NCI-H1436 treated with DMSO at 0.1 percent for 48 hours (cell line): ENCODE measurements around the gene HTD2.

Experiments used
- DNase-seq: peaks from one replicate; lab custom pipeline; 2025; lab: John Stamatoyannopoulos, UW

Gene HTD2

DNA sequence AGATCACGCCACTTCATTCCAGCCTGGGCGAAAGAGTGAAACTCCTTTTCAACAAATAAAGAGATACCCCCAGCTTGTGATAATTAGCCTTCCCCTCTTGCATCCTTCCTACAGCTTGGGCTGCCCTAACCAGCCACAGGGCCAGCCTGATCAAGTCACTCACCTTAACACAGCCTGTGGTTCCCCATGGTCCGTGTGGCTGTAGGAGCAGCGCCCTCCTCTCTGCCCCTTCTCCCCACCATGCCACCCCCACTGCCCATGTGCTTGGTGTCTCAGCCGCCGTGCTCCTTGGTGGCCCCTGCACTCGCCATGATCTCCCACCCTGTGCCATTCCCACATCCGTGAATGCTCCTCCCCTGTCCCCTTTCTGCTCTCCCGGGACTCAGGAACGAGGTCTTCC lies 13.5 kb upstream of the HTD2 start:
- no peak for DNase-seq

DNA sequence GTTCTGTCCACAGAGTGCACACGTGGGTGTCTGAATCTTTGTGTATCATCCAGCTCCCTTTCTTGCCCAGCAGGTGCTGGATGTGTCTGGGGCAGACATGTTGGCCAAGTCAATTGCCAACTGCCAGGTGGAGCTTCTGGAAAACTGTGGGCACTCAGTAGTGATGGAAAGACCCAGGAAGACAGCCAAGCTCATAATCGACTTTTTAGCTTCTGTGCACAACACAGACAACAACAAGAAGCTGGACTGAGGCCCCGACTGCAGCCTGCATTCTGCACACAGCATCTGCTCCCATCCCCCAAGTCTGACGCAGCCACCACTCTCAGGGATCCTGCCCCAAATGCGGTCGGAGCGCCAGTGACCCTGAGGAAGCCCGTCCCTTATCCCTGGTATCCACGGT lies 12.8 kb upstream of the HTD2 start:
- no peak for DNase-seq

DNA sequence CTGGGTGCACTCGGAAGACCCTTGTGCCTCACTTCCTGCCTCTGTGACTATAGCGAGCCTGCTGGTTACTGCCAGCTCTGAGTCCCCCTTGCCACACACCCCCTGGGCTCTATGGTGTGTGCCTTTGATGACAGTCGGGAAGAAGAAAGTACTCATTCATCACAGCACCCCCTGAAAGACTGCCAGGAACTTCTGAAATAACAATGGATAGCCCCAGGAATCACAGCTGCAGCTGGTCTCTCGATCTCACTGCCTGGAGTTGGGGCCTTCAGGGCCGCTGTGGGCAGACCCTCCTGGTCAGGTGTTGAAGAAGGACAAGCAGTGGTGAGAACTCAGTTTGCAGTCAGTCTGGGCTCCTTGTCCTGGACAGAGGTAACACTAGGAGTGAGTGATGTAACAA lies 10.1 kb upstream of the HTD2 start:
- no peak for DNase-seq

DNA sequence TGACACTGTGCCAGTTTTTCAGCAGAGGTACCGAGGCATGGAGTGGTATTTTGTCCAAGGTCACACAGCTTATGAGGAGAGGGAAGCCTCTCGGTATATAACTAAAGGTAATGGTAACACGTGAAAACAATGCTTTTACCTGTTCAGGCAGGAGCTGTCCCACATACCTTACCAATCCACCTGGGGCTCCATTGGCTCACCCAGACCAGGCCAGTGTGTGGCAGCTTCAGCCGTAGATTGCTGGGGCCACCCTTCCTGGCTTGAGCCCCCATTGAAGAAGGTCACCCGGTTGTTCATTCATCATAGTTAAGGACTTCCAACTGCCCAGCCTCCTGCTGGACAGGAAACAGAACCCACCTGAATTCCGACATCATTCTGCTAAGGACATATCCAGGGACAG lies 9.5 kb upstream of the HTD2 start:
- no peak for DNase-seq

DNA sequence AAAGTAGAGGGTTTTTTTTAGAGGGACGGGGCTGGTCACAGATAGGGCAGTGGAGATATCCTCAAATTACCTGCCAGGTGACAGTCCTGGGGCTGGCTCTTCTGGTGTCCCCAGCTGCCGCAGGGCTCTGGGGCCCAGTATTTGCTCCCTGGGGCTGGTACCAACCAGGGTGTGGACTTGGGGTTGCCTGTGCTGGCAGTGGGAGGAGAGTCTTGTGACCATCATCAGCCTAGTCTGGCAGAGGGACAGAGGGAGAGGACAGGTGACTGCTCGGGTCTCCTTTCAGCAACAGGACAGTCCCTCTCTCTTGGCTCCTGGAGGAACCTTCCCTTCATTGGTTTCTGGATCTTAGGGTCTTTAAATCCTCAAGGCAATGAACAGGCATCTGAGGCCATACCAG lies 8.1 kb upstream of the HTD2 start:
- no peak for DNase-seq

DNA sequence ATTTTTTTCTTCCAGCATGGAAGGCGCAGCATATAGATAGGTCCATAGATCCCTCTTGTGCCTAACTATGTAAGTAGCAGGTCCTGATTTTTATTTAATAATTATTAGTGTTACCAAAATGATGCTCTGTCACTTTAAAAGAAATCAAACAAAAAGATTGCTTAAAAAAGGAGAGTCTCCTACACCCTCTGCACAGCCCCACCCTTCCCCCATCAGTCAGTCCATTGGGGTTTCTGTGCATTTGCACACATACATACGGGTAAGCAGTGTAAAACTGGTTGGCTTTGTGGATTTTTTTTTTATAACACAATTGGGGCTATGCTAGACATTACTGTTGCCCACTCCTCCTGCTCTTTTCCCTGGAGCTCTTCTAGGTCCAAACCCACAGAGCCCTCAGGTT lies 7.2 kb upstream of the HTD2 start:
- DNase-seq: no peak

DNA sequence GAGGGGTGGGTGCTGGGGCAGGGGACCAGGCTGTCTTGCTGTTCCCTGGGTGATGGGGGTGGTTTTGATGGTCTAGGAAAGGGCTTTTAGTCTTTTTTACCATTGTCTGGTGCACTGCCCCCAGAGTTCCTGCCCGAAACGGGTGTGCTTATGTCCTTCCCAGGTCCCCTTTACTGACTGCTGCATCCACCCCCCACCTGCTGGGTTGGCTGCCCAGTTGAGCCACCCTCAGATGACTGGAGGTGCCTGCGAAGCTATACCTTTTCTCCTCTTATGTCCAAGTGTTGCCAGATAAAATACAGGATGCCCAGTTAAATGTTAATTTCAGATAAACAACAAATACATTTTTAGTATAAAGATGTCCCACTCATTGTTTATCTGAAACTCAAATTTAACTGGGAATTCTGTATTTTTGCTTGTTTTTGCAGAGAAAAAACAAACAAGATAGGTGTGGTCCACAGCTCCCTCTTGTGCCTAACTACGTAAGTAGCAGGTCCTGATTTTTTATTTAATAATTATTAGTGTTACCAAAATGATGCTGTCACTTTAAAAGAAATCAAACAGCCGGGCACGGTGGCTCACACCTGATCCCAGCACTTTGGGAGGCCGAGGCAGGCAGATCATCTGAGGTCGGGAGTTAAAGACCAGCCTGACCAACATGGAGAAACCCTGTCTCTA lies 6.3 kb upstream of the HTD2 start:
- no peak for DNase-seq

DNA sequence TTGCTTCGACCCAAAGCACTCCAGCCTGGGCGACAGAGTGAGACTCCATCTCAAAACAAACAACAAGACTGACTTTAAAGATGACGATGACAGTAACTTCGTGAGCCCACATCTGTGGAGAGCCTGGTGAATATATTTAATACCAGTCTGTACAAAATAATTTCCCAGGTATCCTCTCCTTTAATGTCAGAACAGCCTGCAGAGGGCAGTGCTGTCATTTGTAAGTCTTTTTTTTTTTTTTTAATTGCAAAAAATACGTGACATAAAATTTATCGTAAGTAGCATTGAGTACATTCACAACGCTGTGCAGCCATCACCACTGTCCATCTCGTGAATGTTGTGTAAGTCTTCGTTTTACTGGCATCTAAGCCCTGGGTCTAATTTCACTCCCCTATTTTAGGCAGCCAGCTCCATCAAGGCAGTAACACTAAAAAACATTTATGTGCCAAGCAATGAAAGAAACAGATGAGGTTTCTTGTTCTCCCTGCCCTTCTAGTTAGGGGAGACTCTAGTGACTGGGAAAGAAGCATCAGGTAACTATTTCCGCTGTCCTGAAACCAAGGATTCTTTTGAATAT lies 1.4 kb downstream of the HTD2 start:
- no peak for DNase-seq

DNA sequence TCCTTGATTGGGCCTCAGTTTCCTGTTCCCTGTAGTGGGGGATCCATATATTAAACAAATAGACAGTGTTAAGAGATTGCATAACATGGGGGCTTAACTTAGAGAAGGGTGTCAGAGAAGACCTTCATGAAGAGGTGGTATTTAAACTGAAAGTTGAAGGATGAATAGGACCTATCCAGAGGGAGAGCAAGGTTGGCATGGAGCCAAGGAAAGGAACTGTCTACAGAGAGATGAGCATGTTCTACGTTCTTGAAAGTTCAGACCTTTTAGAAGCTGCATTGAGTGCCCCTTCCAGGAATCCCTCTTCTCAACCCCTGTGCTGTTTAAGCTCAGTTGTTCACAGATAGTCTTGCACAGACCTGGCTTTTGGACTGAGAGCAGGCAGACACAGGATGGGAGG lies 2.4 kb downstream of the HTD2 start:
- DNase-seq: no peak

DNA sequence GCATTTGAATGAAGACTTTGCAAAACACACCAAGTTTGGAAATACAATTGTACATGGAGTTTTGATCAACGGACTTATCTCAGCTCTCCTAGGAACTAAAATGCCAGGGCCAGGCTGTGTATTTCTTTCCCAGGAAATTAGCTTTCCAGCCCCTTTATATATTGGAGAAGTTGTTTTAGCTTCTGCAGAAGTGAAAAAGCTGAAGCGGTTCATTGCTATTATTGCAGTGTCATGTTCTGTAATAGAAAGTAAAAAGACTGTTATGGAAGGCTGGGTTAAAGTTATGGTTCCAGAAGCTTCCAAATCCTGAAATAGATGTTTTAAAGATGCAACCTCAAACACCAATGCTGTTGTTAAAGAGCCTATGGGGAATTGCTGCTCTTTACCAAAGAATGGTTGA lies 11.5 kb downstream of the HTD2 start:
- no peak for DNase-seq

DNA sequence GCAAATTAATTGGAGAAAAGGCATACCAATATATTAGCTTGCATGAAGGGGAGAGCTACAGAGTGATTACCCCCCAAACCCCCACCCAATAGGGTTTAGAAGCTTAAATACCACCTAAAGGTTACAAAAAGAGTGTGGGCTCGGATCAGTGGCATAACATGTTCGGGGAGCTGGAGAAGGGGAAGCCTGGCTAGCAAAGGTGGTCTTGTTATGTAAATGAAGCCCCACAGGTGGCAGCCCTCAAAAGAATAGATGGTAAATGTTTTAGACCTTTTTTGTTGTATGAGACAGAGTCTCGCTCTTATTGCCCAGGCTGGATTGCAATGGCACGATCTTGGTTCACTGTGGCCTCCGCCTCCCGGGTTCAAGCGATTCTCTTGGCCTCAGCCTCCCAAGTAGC lies 15.5 kb downstream of the HTD2 start:
- DNase-seq: no peak

DNA sequence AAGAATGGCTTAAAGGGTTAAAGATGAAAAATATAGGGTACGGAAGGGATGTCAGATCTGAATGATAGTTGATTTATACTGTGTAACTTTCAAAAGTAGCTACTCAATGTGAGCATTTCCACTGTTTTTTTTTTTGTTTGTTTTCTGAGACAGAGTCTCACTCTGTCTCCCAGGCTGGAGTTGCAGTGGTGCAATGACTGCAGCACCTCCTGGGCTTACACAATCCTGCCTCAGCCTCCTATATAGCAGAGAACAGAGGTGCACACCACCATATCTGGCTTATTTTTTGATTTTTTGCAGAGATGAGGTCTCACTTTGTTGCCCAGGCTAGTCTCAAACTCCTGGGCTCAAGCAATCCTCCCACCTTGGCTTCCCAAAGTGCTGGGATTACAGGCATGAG lies 16.5 kb downstream of the HTD2 start:
- DNase-seq: no peak

DNA sequence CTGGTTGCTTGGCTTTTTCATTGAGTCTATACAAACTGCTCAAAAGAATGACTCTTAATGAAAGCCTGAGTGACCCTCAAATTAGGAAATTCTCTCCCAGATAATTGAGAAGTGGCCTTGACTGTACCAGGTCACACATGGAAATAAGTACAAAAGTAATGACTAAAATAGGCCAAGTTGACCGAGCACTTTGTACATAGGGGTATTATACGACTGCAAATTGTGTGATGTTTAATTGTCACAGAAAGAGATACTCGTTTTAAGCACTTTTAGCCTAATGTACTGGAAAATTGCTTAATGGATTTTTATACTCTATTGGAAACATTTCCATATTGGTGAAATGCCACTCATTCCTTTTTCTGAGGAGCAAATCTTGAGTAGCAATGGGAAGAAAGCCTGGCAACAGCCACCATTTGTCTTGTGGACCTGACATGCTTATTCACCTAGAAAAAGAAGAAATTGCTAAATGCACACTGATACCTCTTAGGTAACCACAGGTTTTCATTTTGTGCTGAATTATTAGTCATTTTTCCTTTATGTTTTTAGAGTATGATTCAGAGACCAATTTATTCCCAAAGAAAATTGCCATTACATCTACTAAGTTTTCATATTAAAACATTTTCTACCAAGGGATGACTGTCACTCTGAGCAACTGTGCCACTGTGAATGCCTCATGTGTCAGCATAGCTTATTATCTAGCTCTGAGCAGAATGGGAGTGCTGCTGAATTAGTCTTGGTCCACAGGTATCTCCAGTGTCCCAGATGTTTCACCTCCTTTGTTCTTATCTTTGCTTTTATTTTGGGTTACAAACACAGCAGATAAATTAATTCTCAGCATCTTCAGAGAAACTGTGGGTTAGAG lies 17.4 kb downstream of the HTD2 start:
- no peak for DNase-seq

DNA sequence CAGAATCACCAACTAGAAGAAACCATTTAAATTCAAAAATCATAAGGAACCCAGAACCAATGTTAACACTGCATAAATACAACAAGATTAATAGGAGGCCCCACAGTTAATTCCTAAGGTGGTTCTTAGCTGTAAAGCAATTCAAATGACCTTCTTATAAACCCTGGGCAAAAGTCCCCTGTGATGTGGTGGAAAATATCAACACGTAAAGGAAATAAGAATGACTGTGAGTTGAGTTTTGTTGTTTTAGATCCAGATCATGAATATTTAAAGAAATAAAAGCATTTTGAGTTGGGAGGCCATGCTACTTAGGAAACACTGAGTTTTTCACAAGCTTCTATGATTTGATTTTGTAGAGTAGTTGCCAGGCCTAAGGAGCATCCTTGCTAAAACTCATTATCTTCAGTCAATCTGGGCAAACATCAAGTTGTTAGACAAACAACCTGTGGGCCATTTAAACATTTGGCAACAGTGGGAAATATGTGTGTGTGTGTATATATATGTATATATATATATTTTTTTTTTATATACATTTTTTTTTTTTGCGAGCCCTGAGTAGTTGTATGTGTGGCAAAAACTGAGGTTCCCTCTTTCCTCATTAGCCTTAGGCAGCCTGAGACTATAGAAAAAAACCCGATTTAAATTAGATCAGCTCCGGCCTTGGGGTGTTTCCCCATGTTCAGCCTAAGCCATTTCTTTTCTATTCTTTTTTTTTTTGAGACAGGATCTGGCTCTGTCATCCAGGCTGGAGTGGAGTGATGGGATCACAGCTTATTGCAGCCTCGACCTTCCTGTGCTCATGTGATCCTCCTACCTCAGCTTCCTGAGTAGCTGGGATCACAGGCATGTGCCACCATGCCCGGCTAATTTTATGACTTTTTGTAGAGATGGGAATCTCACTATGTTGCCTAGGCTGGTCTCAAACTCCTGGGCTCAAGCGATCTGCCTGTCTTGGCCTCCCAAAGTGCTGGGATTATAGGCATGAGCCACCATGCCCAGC lies 18.4 kb downstream of the HTD2 start:
- DNase-seq: no peak

DNA sequence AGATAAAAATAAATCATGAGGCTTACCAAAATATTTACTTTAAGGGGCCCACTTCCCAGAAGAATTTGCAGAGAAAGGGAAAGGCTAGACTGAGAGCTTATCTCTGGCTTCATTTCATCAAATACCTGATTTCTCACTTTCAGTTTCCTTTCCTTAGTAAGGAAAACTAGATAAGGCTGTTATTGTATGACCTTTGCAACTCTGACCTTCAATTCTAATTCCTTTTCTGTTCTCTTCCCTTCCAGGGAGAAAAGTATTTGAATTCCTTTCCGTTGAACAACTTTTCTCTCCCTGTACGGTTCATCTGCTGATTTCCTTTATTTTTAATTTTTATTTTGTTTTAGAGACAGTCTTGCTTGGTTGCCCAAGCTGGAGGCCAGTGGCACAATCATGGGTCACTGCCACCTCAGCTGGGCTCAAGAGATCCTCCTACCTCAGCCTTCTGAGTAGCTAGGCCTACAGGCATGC lies 19.2 kb downstream of the HTD2 start:
- DNase-seq: no peak

DNA sequence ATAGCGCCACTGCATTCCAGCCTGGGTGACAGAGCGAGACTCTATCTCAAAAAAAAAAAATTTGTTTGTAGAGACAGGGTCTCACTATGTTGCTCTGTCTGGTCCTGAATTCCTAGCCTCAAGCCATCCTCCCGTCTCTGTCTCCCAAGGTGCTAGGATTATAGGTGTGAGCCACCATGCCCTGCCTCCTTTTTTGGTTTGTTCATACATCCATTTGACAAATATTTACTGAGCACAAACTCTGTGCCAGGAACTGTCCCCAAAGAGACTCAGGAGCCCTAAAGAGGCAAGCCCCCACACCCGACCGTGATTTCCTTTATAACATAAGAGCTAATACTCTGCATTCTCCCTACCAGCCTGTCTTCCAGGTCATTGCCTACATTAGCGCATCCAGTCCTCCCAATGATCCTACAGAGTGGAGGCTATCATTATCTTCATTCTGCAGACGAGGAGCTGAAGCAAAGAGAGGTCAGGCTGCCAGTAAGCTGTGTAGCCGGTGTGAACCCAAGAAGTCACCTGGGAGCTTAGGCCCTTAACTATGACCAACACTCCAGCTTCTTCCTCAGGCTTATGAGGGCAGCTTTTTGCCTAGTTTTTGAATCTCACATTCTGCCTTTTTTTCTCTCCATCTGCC lies 20.1 kb downstream of the HTD2 start:
- no peak for DNase-seq

DNA sequence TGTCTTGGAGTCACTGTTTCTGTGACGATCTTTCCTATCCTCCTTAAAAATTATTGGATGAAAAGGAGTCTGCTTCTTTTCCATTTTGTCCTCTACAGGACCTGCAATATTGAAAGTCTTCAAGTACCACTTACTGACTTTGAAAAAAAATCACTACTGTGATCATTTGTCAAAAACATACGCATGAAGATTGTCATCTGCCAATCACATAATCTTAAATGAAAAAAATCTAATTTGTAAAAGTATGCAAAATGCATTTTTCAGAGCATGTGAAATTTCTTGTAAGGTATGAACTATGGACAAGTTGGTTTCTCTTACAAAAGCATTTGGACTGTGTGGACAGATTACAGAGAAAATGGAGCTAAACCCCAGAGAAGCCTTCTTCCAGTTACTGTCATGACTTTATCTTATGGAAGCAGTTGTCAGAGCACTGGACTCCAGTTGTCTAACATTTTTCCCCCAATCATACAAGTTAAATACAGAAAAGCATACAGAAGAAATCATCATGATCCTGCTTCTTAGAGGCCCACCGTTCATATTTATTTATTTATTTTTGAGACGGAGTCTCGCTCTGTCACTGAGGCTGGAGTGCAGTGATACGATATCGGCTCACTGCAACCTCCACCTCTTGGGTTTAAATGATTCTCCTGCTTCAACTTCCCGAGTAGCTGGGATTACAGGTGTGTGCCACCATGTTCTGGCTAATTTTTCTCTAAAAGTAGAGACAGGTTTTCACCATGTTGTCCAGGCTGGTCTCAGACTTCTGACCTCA lies 23.0 kb downstream of the HTD2 start:
- DNase-seq: no peak

DNA sequence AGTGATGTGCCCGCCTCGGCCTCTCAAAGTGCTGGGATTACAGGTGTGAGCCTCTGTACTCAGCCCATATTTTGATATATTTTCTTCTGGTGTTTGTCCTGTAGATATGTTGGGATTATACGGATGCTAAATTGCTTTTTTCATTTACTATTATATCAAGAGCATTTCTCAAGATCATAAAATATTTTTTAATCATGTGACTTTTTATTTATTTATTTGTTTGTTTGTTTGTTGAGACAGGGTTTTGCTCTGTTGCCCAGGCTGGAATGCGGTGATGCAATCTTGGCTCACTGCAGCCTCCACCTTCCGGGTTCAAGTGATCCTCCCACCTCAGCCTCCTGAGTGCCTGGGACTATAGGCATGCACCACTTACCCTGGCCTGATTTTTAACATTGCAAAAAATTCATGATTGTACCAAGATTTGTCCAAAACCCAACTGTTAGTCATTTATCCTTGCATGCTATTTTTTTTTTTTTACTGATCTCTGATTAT lies 23.6 kb downstream of the HTD2 start:
- DNase-seq: no peak

DNA sequence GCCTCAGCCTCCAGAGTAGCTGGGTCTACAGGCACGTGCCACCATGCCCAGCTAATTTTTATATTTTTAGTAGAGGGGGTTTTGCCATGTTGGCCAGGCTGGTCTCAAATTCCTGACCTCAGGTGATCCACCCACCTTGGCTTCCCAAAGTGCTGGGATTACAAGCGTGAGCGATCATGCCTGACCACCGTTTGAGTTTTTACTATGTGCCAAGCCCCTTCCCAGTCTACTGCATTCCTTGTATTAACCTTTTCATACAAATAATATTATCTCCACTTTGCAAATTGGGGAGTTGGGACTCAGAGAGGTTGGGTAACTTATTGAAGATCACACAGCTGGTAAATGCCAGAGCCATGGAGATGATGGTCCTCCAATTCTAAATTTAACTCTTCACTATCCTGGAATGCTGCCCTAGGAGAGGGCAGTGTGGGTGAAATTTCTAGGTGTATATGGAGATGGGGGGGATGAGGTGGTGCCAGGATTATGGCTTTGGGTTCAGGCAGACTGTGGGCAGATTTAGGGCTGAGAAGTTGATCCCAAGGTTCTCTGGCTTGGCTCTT lies 25.4 kb downstream of the HTD2 start:
- DNase-seq: no peak

DNA sequence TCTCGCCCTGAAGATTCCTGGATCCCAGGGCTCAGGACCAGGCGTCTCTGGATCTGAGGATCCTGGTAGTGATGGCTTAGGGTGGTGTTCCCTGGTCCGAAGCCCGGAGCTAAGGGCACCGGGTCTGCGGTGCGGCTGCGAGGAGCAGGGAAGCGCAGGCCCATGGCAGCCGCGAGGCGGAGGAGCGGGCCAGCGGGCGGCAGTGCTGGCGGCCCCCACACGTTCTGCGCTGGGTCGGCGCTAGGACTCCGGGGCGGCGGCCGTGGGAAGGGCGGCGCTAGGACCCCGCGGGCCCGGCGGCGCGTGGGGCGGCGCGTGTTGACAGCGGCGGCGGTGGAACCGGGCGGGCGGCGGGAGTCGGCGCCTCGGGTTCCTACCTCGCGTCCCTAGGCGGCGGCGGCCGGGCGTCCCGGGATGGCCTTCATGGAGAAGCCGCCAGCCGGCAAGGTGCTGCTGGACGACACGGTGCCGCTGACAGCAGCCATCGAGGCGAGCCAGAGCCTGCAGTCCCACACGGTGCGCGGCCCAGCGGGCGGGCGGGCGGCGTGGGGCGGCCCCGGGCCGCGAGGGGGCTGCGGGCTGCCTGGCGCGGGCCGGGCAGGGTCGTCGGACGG lies 26.4 kb downstream of the HTD2 start, which contains the start of gene PXK:
Gene PXK (plus strand): TSS at position 318 of the 614 bp plus-strand sequence. CDS start 97 bp downstream, at position 415.
- no peak for DNase-seq
